Activated T-cell treated with anti-CD3 and anti-CD28 coated beads, Interleukin-2, amount 50 U/mL, for 48 hours (primary cell): ENCODE results near the gene JAM3.
A peak's percentile ranks its signal among the peaks of the same experiment; 100 is the strongest.

Source experiments
- DNase-seq, 2 experiments: peaks; one replicate each; pipeline ENCODE4 v3.0.0-alpha.2; 2020

Gene JAM3

DNA sequence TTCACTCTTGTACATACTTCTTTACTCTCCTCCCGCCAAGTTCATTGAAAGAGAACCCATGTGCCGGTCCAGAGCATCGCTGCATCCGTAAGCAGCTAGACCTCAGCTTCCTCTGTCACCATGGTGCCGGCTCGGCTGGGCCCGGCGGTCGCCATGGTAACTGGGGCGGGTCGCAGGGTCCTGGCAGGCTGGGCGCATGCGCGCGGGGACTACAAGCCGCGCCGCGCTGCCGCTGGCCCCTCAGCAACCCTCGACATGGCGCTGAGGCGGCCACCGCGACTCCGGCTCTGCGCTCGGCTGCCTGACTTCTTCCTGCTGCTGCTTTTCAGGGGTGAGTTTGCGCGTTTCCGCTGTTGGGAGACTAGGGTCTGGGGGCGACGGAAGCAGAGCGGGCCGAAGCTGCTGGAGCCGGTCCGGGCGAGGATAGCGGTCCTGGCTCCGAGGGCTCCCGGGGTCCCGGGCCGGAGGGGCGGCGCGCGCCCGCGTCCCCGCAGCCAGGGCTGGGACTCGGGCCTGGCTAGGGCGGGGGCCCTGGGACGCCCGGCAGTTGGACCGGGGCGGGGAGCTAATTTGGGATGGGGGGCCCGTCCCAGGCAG is at the start of gene JAM3:
TSS of gene JAM3 (plus strand) at position 244 of the 597 bp plus-strand sequence. CDS start at position 256, 12 bp downstream.
- peak; percentile 98 to 99 for DNase-seq

DNA sequence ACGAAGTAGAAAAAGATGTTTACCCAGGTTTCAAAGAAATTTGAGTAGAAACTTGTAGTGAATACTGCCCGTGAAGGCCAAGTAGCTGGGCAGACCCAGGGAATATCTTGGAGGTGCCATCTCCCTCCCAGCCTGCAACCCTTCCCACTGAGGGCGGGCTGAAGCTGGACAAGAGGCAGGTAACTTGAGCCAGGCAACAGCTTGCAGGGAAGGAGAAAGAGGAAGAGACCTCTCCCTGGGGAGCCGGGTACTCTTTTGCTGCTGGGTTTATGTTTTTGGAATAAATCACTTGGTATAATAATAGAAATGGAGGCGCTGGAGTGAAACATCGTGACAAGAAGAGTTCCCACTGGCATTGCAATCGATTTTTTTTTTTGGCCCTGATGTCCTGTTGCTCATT is 49.4 kb upstream of the JAM3 start:
- no peak for DNase-seq

DNA sequence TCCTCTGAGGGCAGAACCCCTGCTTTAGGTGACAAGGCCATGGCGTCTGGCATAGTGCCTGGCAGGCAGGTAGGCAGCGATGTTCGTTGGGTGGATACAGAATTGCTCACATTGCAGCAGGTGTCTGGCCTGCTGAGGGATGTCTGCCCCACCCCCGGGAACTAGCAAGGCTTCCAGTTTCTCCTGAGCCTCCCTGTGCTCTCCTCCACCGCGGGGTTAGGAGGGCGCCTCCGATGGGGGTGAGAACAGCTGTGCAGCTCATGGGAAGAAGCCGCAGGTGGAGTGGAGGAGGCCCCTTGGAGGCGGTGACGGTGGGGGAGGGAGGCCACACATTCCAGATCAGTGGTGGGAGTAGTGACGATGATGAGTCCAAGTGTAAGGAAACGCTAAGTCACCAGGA is 48.3 kb upstream of the JAM3 start:
- no peak for DNase-seq

- DNase-seq = no peak
Measured at GRCh38 chr11:134021326-134021725, 47.5 kb upstream of the JAM3 start.

GRCh38 chr11:134022748-134023147 is 46.1 kb upstream of the JAM3 start:
- no peak for DNase-seq

GRCh38 chr11:134024420-134025081 is 44.3 kb upstream of the JAM3 start:
- DNase-seq = peak; percentile 68 to 80

- no peak for DNase-seq
Measured at GRCh38 chr11:134025082-134025429, 43.8 kb upstream of the JAM3 start.

DNA sequence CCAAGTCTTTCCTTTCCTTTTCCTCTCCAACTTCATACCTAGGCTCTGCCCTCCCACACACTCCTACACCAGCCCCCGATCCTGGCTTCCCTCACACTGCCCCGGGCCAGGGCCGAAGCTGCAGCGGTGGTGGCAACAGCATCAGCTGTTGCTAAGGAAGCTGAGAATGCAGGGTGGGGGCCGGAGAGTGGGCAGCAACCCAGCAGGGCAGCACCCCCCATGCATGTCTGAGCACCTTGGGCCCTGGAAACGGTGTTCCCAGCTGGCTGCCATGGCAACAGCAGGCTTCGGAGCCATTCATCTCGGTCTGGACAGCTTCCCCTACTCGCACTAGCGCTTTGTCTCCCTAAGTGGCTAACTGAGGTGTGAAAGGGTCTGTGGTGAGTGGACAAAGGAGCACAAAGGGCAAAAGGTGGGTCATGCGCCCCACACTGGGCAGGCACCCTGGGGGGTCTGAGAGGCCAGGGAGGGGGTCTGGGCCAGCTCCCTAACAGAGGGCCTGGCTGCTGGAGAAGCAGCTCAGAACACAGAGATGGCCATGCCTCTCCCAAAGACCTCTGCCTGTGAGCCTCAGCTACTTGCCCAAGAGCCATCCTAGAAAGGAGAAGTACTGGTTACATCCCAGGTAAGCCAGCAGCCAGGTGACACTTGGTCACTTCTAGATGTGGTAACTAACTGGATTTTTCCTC is 42.1 kb upstream of the JAM3 start:
- no peak for DNase-seq

DNA sequence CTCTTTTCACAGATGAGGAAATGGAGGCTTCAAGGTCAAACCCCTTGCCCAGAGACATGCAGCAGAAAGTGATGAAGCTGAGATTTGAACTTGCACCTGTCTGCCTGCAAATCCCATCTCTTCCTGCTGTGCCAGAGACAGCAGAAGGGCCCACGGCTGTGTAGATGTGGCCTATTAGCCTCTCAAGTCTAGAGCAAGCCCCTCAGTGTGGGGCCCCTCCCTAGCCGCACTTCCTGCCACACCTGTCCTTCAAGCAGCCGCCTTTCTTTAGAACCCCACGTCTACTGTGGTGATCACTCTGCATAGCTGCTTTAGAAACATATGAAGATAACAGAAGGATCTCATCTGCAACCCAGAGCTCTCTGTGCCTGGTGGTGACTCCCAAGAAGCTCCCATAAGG is 41.2 kb upstream of the JAM3 start:
- DNase-seq = no peak

GRCh38 chr11:134028368-134028920 is 40.4 kb upstream of the JAM3 start:
- no peak for DNase-seq

DNA sequence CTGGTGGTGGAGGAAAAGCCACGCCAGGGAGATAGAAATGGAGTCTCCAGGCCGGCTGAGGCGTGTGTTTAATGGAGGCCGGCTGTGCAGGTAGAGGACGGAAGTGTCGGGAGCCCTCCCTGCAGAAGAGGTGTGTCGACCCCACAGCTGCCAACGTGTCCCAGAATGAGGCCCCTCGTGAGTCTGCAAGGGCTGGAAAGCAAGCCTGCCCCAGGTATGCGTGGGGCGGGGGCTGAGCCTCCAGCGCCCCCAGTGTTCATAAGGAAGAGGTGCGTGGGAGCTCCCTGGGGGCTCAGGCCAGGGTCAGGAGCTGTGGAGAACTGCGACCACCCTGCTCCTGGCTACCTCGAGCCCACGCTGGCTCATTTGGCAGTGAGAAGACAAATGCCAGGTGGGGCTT is 38.0 kb upstream of the JAM3 start:
- no peak for DNase-seq

DNA sequence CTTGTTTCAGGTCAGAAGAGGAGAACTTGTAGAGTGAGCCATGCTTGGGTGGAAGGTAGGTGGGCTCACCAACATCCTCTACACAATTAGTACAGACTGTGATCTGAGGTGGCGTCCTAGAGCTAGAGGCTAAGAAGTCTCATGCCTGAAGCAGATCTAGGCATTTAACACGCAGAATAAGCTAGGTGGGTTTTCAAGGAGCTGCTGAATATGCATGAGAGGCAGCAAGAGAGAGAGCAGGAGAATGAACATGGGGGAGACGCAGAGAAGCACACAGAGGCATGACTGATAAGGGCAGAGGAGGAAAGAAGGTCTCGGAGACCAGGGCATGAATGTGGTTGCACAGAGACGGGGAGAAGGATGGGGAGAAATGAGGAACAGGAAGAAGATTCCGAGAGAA is 36.8 kb upstream of the JAM3 start:
- no peak for DNase-seq

DNA sequence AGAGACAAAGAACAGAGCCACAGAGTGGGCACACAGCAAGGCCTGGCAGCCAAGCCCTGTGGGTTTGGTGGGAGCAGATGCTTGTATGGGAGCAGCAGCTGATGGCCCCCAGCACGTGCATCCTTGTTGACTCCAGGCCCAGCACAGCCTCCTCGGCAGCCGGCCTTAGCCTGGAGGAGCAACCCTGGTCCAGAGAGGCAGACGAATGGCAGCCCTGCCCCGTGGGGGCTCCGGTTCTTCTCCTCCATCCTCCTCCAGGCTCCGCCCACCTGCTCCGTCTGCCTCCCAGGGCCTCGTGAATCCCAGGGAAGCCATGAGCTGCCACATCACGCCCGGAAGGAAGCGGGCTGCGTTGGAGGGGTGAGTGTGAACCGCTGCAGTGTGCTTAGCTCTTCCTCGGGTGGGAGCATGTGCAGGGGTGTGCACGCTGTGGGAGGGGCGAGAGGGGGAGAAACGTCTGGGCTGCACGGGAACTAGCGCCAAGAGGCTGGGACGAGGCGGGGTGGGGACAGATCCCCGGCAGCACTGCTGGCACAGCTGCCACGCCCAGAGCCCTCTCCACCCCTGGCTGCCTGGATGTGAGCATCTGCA is 36.3 kb upstream of the JAM3 start:
- no peak for DNase-seq

DNA sequence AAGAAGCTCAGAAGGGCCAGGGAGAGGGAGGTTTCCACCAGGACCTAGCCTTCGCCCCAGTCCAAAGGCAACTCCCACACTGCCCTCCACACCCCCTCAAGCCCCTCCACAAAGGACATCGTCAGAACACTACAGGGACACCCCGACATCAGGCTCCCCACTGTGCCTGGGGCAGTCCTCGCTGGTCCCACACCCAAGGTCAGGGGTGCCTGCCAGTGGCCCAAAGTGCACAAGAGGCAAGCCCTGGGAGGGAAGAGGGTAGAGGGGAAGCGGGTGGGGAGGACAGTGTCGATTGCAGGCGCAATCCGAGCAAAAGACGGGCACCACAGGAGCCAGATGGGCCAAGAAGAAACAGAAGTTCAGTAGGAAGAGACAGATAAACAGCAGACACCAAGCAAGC is 35.6 kb upstream of the JAM3 start:
- DNase-seq = no peak

DNA sequence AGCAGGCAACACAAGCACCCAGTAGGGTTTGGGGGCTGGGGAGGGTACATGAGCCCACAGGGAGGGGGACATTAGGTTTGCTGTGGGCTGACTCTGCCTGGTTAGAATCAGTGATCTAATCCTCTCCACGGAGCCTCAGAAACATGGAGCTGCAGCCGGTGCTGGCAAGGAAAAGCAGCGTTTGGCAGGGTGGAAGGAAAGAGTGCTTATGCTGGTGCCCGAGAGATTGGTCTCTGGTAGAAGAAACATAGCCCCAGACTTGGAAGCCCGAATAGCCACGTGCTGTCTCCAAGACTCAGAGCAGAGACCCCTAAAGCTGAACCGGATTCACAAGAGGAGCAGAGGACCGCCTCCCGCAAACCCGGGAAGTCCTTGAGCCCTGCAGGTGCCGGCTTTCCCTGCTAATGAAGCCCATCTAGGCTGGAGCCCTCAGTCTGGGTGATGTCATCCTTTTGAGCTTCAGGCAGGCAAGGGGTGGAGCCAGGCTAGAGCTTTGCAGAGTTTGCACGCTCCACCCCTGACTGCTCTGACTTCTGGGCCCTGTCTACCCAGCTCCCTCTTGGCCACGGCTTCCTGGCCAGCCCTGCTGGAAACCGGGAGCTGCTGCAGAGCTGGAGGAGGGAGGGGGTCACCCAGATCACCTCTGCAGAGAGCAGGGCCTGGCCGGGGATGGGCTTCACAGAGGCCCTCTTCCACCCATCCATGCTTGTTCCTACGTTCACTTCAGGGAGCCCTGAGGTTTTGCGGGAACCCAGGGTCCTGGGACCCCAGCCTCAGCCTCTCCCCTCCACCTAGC is 35.0 kb upstream of the JAM3 start:
- DNase-seq = peak; percentile 72 to 80

- DNase-seq = no peak
Measured at GRCh38 chr11:134034496-134035381, 34.1 kb upstream of the JAM3 start.

DNA sequence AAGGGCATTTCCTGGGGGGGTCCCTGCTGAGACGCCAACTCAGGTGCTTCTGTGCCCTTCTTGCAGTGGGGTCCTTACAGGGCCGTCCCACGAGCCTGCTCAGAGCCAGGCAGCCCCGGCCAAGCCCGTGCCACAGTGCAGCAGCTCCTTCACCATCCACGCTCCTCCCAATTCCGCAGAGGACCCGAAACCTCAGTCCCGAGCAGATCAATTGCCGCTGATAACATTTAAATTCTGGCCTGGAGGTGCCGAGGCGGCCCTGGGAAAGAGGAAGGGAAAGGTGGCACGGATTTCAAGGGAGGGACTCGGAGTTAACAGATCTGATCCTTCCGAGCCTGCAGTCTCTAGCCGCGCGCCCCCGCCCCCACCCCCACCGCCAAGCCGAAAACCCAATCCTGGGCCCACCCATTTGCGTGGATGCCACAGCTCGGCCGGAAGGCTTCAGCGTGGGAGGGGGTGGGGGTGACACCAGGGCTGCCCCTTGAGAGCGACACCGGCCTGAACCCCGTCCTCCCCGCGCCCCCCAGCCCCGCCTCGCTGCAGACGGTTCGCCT is 32.3 kb upstream of the JAM3 start:
- DNase-seq = peak; percentile 53 to 58

- DNase-seq = peak; percentile 67 to 68
Measured at GRCh38 chr11:134037046-134037908, 31.6 kb upstream of the JAM3 start.

DNA sequence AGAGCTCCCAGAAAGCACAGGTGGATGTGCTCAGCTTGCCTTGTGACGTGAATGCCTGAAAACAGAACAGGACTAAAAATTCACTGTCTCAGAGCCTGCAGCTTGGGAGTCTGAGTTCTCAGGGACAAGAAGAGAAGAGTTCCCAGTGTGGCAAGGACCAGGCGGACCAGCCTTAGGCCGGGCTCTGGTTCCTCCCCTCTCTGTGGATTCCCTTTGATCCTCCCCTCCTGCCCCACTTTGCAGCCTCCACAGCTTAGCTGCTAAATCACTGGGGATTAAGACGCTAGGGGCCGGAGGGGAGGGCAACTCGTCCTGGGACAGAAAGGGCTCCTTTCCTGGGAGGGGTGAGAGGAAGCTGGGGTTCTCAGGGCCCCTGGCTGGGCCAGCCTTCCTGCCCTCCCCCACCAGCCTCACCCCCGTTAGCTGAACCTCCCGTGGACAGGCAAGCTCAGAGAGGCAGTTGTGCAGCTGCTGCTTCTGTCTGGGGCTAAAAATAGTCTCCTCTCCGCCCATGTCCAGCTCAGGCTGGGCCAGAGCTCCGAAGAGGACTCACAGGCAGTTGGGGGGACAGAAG is 29.9 kb upstream of the JAM3 start:
- DNase-seq = no peak
